CD4-positive, alpha-beta T cell treated with Interleukin-12 subunit alpha and Interleukin-12 subunit beta, for 1 hour (primary cell): ENCODE data around the gene RNF111.
"Not testable (repeated sequence)": the region's sequence is repeated elsewhere in the genome, so short reads cannot be mapped to it uniquely, and the experiment has no call there.

Source experiments
- DNase-seq: peaks from one replicate; pipeline ENCODE4 v3.0.0-alpha.2; 2020

The RNF111 gene

DNA sequence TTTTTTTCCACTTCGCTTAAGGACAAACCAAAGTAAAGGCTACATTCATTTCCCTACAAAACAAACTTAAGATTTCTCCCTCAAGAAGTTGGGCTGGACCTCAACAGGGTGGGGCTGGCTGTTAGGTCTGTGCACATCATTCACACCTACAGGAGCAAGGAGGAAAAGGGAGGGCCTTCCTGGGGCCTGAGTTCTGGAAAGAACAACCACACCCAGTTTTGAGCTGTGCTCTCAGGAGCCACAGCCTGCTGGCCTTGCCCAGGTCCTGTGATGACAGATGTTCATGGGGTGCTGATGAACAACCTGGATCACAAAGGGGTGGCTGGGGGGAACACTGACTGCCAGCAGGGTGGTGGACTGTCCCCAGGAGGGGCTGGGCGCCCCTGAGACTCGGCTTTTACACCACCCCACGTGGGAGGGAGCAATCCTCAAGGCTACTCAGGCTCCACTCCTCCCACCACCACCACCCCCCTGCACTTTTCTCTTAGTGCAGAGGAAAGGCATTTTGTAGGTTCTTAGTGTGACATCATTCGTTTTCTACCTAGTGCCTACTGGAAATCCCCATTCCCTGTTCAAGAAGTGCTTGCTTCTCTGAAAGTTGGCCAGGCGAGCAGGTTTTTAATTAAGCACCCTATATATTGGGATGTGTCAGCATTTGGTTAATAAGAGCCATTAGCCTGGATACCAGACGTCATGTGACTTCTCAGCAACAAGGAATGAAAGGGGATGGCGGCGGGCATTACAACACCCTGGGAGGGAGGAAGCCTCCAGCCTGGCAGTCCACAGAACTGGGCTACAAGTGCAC, 153.2 kb downstream of the RNF111 start:
- no peak for DNase-seq

- DNase-seq = no peak
These were observed 155.8 kb downstream of the RNF111 start for GRCh38 chr15:59143281-59143680.

DNA sequence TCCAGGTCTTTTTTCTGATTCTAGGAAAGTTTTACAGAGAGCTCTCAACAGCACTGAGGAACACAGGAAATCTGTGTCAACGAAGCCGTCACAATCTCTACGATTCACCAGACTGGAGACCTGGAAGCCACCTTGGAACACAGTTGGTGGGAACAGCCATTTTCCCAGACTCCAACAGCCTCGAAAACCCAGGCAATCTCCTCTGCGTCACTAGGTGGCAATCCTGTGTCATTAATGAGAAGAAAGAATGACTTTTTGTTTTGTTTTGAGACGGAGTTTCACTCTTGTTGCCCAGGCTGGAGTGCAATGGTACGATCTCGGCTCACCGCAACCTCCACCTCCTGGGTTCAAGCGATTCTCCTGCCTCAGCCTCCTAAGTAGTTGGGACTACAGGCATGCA, 157.1 kb downstream of the RNF111 start:
- DNase-seq = not testable (repeated sequence)
